GM19438 (cell line): ENCODE measurements around the gene KRT17.
"Not testable (repeated sequence)": the region's sequence is repeated elsewhere in the genome, so short reads cannot be mapped to it uniquely, and the experiment has no call there.

ENCODE experiments used
- ATAC-seq: cut with Tn5 transposase; IDR thresholded peaks from one replicate; pipeline ENCODE4 v1.9.1; 2021; ENCODE audit warnings: low read depth; ENCODE audit not compliant: unreplicated experiment

Gene KRT17

DNA sequence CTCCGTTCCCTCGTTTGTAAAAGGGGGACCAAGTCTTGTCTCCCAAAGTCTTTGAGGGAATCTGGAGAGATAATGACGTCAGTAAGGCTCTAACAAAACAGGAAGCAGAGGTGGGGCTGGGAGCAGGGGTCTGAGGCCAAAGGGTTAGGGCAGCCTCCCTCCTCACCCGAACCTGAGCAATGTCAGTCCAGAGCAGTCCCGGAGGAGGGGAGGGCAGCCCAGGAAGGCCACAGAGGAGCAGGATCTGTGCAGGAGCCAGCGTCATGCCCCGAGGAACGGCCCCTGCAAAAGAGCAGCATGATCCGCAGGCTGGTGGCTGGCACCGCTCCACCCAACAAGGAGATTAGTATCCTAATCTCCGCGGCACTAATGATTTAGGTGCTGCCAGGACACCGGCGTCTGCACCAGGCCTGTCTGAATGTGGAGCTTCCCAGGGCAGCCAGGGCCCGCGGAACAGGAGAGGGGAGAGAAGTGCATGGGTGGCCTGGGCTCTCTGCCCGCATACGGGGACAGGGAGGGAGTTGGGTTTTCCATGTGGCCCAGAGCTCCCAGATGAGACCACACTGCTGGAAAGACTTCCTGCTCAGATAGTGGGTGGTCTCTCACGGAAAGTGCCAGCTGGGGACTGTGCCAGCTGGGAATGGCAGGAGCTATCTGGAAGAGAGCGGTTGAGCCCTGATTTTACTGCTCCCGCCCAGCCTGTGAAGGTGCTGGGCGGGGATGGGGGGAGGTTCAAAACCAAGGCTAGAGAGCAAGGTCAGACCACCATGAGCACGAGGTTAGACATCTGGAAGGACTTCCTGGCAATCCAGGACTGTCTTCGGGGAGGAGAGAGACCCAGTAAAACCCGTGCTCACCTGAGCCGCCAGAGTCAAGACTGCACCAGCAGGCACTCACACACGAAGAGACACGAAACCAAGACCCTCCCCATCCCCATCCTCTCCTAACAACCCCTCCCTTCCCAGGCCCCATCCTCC, 11.0 kb upstream of the KRT17 start:
- ATAC-seq = no peak

DNA sequence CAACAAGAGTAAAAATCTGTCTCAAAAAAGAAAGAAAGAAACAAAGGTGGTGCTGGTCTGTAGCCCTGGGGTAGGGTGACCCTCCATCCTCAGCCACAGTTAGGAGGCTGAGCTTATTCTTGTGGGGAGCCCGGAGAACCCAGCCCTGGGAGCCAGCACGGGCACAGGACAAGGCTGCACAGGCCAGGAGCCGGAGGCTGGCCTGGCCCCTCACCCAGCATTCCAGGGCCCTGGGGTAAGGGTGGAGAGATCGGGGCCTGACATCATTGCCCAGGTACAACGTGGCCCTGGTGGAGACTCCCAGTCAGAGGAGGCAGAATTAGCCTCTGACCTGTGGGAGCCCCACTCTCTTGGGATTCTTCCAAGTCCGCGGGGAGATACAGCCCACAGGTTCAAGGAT, 10.3 kb upstream of the KRT17 start:
- no peak for ATAC-seq

DNA sequence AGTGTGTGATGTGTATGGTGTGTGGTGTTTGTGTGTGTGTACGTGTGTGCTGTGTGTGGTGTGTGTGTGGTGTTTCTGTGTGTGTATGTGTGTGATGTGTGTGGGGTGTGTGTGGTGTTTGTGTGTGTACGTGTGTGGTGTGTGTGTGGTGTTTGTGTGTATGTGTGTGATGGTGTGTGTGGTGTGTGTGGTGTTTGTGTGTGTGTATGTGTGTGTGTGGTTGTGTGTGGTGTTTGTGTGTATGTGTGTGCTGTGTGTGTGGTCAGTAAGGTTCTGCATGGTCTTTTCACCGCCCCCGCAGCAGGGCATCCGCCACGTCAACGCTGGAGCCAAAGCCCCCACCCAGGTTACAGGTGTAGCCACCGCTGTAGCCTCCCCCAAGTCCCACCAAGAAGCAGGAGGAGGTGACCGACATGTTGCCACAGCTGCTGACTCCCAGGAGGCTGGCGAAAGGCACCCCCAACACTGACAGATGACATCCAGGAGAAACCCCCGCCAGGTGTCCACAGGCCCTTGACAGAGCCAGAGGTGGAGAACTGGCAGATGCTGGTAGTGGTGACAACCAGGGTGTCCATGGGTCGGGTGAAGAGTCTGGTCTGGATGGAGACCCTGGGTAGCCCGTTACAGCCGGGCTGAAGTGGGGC, 9.3 kb upstream of the KRT17 start:
- no peak for ATAC-seq

DNA sequence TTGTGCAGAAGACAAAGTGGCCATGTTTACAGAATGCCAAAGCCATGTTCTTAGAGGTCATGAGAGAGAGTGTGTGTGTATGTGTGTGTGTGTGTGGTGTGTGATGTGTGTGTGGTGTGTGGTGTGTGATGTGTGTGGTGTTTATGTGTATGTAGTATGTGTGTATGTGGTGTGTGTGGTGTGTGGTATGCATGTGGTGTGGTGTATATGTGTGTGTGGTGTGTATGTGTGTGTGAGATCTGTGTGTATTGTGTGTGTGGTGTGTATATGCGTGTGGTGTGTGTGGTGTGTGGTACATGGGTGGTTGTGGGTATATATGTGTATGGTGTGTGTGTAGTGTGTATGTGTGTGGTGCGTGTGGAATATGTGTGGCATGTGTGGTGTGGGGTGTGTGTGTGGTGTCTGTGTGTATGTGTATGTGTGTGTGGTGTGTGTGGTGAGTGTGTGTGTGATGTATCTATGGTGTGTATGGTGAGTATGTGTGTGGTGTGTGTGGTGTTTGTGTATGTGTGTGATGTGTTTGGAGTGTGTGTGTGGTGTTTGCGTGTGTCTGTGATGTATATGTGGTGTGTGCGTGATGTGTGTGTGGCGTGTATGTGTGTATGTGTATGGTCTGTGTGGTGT, 8.2 kb upstream of the KRT17 start:
- no peak for ATAC-seq

DNA sequence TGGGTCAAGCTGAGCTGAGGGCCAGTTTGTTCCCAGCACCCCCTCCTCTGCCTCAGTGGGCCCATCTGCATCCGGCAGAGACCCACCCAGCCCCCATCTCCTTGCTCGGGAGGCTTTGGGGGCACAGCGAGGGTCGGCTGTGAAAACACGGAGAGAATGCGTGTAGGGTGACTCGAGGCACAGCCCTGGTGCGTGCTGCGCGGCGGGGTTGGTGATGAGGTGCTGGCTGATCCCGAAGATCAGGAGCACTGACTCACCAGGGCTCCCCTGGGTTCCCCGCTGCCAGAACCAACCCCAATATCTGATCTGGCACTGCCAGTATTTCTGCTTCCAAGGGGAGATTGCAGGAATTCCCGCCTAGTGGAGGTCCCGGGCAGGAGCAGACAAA, 7.5 kb upstream of the KRT17 start:
- no peak for ATAC-seq

DNA sequence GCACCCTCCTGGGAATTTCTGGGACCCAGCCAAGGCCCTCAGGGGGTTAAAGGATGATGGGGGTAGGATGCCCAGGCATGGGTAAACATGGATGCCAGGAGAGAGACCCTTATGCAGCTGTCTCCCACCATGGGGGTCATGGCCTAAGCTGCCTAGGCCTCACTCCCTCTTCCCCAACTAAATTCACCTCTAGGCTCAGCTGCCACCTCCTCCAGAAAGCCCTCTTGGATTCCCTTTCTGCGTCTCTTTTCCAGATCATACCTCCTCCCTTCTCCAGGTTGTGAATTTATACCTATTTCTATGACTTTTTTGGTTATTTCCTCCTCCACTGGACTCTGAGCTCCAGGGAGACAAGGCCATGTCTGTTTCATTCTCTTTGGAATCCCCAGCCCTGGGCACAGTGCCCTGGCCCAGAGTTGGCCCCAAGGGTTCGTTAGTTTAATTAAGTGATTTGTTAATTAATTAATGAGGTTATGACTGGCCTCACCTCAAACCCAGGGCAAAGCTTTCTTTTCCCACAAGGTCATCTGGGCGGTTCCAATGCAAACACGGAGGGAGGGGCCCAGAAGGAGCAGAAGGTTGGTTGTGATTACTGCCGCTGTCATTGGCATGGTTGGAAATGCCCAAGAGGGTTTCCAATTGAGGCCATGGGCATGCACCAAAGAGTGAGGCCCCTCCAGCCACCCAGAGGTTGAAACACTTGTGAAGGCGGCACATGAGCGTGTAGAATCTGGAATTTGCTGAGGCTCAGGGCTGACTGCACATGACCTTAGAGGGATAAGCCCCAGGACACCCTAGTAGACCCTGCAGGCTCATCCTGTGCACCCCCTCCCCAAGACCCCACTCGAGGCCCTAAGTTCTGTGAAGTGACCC, 6.9 kb upstream of the KRT17 start:
- no peak for ATAC-seq

DNA sequence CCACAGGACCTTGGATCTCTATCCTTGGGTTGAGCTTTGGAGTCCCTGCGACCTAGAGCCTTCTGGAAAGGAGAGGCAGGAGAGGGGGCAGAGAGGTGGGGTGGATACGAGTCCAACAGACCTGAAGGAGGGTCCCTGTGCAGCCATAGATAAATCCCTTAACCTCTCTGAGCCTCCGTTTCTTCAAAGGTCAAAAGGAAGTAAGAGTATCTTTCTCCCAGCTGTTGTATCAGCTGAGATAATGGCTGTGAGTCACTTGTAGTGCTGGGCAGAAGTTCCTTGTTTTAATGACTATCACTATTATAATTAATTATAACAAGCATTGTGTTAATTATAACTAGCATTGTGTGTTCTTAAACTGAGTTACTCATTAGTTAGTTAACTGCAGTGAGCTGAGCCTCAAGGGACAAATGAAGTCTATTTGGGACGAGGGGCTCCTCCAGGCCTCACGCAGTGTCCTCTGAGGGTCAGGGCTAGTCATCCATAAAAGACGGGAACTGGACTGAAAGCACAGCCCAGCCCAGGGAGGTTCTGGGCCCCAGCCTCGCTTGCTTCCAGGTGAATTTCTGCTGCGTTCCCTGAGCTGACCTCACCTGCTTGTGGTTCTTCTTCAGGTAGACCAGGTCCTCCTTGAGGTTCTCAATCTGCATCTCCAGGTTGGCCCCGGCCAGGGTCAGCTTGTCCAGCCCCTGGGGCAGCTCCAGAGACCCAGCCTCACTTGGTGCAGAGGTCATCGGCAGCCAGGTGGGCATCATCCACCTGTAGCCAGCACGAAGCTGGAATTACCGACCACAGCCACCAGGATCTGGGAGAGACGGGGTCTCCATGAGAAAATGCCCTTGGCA, 5.7 kb upstream of the KRT17 start:
- ATAC-seq = no peak

DNA sequence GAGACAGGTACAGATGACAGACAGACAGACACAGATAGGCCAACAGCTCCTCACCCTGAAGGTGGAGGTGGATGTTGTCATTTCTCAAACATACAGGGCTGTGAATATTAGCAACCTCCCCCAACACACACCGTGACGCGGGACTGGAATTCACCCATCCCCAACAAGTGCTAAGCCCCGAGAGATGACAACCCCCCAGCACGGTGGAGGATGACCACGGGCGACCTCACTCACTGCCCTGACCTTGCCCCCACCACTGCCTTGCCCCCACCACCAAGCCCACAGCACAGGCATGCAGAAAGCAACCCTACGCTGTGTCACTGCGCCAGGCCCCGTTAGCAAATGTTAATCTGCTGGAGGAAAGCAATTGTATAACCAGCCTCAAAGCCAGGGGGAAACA, 4.9 kb upstream of the KRT17 start:
- ATAC-seq = no peak

DNA sequence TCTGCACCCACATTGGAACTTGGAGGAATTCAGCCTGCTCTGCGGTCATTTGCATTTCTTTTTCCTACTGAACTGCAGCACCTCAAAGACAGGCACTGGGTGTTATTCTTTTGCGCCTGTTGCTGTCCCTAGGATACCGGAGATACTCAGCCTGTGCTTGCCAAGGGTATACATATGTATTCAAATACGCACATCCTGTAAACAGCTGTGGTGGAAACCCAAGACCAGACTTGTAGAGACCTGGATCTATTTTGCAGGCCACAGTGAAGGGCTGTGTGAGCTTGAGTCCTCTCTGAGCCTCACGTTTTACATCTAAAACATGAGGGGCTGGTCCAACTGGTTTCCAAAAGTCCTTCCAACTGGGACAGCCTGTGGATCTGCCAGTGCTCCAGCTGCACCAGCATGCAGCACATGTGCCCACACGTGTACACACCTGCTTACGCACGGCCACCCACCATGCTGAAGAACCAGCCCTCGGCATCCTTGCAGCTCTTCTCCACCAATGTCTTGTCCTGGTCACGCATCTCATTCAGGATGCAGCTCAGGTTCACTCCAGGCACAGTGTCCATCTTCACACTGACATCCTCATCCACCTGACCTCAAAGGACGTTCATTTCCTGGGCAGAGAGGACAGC, 4.4 kb upstream of the KRT17 start:
- not testable (repeated sequence) for ATAC-seq

DNA sequence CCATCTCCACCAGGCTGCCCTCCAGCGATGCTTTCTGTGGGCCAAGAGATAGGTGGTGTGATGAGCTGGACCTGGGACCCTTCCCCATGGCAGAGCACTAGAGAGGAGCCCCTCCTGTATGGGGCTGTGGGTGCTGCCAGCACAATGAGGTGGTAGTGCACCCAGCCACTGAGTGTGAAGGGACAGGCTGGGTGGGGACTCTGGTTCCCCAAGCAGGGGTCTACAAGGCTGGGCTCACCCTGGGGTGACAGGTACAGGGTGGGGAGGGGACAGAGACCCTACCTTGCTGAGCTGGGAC, 3.6 kb upstream of the KRT17 start:
- not testable (repeated sequence) for ATAC-seq

DNA sequence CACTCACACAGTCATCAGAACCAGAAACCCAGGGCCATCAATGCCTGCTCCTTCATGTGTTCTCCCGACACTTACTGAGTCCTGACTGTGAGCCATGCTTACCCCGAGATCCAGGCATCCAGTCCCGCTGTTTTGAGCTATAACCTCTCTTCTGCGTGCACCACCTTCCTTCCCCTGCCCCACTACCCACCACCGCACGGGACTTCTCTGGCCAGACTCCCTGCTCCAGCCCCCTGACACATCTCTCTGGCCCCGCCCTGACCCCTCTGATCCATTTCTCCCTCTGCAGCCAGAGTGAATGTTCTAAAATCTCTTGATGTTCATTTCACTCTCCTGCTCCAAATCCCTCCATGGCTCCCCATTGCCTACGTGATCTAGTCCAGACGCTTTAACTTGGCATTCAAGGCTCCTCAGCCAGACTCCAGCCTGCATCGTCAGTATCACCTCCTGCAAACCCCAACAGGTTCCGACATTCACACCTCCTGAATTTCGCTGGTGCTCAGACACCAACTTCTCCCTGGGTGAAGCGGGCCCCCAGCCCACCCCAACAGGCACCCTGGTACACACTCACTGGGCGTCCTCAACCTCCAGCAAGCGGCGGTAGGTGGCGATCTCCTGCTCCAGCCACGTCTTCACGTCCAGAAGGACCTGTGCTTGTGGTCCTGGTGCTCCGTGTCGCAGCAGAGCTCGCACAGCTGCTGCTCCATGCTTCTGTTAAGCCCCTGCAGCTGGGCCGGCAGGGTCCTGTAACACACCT, 3.1 kb upstream of the KRT17 start:
- ATAC-seq = no peak

DNA sequence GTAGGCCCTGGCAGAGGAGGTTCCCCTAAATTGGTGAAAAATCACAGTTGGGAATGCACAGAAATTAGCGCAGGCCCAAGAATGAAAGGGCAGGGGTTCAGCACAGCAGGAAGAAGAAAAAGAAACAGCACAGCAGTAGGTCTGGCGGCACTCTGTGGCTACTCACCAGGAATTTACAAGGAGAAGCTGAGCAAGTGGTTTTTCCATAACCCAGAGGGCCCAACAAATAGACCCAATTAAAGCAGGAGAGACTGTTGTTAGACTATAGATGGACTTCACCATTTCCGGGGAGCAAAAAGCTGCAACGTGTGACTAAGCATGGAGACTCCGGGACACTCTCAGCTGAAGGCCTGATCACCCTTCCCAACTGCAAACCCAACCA, 2.5 kb upstream of the KRT17 start:
- ATAC-seq = not testable (repeated sequence)

DNA sequence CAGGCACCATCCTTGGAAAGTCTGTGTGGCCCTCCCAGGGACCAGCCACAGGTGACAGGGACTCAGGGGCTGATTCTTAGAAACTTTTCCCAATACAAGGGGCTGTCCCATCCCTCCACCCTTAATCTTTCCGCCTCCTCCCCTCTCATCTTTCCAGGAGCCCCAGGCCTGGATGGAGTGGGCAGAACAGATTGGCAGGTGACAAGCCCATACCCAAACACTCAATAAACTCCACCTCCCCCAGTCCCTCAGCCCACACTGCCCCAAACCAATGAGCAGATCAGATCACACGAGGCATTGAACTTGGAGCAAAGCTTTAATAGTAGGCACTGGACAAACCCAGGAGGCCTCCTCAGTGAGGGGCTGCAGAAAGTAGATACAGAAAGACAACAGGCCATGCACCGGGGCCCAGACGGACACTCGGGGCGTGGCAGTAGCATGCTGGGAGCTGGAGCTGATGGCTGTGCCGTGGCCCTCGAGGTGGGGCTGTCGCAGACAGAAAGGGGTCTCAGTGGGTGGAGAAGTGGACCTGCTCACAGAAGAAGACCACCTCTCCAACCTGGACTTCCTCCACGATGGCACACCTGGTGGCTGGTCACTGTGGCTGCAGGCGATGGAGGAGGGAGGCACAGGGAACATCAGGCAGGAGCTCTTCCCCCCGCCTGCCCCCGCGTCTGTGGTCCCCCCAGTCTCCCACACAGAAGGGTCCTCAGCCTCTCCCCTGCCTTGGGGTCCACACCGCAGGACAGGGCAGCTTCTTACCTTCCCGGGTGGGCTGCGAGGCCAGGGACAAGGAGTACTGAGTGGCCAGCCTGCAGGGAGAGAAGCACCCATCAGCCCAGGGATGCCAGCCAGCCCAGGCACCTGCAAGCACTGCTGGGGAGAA, 1.9 kb upstream of the KRT17 start:
- ATAC-seq = not testable (repeated sequence)

DNA sequence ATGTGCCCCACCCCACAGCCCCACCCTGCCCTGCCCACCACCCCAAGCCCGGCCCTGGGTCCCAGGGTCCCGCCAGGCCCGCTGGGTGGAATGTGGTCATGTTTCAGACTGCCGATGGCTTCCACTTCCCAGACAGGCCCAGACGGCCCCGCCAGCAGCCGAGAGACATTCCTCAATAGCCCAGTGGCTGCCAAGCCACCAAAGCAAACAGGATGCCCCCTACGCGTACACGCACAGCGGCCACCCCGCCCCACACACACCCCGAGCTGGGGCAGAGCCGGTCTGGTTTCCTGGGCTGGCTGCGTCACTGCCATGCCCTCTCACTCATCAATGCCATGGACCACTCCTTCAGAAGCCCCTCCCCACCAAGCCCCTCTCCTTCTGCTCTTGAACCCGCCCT, 1.2 kb upstream of the KRT17 start:
- no peak for ATAC-seq

DNA sequence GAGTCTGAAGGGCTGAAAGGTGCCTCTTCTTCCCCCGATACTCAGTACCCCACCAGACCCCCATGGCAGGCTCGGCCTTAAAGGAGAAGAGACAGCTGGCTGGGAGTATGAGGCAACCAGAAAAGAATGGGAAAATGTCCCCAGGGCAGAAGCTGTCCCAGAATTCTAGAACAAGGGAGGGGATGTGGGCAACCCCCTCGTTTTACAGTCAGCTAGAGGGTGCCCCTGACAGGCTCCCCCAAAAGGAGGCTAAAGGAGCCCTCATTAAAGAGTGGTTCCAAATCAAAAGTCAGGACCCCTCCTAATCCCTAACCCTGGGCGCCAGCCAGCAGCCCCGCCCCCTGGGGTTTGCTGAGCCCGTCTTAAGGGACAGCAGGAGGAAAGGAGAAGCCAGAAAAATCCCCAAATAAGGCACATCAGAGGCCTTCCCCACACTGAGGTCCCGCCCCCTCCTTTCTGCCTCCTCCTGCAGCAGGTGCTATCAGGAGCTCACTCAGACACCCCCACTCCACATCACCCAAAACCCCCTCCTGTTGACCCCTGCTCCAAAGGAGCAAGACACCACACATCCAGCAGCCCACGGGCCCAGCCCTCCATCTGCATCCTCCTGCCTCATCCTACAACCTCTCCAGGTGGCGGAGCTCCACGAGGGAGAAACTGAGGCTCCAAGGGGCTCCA, 1.1 kb downstream of the KRT17 start:
- not testable (repeated sequence) for ATAC-seq

DNA sequence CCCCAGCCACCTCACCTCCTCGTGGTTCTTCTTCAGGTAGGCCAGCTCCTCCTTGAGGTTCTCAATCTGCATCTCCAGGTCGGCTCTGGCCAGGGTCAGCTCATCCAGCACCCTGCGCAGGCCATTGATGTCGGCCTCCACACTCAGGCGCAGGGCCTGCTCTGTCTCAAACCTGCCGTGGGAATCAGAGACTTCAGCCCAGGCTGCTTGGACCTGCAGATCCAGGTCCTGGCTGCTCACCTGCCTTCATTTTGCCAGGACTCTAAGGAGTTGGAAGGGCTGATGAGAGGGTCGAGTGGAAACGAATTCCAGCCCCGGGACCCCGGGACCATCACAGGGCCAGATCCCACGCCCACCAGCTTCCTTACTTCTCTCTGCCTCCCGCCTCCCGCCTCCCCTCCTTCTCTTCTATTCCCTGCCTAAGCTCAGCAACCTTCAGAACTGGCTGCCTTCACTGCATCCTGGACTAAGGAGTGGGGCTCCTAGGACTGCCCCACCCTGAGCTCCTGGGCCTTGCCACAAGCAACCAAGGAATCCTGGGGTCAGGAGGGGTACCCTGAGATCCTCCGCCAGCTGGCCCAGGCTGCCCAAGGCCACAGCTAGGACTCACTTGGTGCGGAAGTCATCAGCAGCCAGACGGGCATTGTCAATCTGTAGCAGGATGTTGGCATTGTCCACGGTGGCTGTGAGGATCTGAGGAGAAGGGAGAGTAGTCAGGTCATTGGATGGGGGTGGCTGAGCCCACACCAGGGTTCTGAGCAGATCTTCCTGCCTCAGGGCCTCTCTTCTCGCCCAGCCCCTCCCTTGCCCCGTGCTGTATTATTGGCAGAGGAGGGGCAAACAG, 1.8 kb downstream of the KRT17 start:
- ATAC-seq = not testable (repeated sequence)
